ENCODE measurements around the gene KRT82.
"Not testable (repeated sequence)": the region's sequence is repeated elsewhere in the genome, so short reads cannot be mapped to it uniquely, and the experiment has no call there.

Gene KRT82

GRCh38 chr12:52434760-52435530 is 28.8 kb upstream of the KRT82 start:
- no peak for DNase-seq

GRCh38 chr12:52434081-52434733 is 28.1 kb upstream of the KRT82 start, which contains the start of gene KRT75:
Gene KRT75, minus strand, starts transcription at chr12:52434371. Its CDS starts 67 bp downstream, at chr12:52434304.
- DNase-seq = peak; percentile 46

DNA sequence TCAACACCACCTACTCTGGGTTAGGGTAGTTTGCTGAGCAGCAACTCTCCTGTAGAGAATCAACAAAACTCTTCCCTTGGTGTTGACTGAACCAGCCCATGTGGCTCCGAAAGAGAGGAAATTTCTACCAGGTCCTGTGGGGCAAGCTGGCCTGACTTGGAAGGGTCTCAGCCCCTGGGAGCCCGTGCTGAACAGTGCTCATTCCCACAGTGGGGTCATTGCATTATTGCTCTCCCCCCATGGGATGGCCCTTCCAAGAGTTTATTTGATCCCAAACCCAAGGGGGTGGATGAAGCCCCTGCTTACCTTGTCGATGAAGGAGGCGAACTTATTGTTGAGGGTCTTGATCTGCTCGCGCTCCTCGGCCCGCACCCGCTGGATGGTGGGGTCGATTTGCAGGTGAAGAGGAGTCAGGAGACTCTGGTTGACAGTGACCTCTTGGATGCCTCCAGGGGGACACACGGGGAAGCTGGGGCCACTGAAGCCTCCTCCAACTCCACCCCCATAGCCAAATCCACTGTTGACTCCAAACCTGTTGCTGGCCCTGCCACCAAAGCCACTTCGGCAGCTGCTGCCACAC is 27.5 kb upstream of the KRT82 start:
- no peak for DNase-seq

DNA sequence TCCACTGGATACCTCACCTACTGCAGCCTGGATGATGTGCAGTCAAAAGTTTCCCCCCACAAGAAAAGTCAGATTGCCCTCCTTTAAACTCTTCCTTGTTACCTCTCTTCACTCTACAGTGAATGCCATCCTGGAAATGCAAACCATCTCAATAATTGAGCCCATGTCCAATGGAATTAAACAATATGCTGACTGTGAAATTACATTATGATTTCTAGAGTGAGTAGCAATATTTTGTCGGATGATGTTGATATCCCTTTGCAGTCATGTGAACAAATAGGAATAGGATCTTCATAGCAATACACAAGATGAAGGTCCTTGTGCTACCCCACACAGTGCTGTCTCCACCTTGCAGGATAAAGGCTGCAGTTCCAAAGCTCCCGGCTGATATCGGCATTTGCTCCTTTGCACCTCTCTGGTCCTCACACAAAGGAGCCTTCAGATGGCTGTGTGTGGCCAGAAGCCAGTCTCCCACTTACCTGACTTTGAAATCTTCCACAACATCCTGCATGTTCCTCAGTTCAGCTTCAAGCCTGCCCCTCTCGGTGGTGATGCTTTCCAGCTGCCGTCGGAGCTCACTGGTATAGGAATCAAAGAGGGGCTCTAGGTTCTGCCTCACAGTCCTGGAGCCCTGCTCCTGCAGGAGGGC is 26.5 kb upstream of the KRT82 start:
- DNase-seq = no peak

GRCh38 chr12:52428121-52428520 is 22.0 kb upstream of the KRT82 start:
- no peak for DNase-seq

GRCh38 chr12:52427083-52427482 is 20.9 kb upstream of the KRT82 start:
- no peak for DNase-seq

GRCh38 chr12:52426034-52426433 is 19.9 kb upstream of the KRT82 start:
- DNase-seq = no peak

- no peak for DNase-seq
Measured at GRCh38 chr12:52425466-52425865, 19.3 kb upstream of the KRT82 start.

DNA sequence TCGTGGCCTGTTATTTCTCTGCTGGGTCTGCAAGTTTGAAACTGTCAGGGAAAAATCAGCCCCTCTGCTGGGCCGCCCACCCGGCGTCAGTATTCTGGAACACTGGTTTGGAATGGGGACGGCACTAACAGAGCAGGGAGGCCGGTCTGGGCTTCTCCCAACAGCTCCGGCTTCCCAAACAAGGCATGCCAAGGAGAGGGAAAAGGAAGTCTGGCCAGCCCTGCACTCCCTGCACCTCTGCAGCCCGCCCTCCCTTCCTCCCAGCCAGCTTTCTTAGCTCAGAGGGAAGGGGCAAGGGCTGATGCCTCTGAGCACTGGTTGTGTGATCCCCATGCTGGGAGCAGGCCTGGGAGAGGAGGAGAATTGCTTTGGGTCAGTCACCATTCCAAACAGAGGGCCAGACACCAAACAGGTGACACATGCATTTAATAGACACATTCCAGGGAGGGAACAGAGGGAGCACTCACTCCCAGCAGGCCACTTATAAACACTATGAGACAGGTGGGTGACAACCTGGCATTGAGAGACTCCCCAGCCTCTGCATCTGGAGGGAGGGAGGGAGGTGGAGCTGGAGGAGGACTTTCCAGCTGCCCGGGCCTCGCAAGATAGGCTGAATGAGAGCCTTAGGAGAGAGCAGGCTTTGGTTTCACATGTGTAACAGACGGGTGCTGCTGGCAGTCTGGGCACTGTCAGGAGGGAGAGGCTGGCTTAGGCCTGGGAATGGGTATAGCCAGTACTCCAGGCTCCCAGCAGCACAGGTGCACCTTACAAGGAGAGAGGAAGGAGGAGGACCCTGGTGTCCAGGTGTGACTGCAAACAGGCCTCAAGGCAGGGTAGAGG is 17.7 kb upstream of the KRT82 start:
- DNase-seq = peak; percentile 14

GRCh38 chr12:52423035-52423434 is 16.9 kb upstream of the KRT82 start:
- no peak for DNase-seq

DNA sequence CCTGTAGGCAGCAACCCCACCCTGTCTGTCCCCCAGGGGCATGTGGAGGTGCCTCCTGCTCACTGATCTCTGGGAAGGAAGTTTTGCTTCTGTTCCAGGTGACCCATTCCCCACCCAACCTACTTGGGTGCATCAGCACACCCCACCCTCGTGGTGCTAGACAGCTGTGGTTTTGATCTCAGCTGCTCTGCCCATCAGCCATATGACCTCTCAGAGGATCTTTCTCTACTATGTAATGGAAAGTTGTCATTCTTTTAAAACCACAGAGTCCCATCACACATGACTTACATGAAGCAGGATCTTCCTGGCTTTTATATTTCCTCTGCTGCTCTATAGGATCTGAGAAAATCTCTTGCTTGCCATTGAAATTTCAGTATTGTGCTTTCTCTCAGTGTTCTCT is 13.5 kb upstream of the KRT82 start:
- no peak for DNase-seq

DNA sequence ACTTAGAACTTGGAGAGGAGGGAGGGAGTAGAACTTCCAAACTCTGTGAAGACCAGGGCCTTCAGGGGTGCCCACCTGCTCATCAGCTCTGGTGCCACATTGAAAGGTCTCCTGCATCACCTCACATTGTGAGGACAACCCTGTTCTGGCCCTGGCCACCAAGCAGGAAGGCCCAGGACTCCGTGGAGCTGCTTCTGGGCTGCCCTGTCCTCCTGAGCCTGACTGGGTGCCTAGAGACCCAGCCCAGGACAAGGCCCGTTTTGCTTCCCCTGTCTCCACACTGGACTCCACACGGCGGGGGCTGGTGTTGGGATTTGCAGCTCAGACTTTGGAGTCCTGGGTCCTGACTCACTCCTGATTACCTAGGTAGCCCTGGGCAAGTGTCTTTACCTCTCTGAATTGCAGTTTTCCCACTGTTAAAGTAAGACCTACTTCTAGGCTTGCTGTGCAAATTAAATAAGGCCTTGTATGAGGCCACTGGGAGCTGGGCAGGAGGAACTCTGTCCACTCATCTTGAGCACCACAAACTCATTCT is 12.5 kb upstream of the KRT82 start:
- no peak for DNase-seq

- DNase-seq = peak; percentile 48
Measured at GRCh38 chr12:52417740-52418139, 11.6 kb upstream of the KRT82 start.

DNA sequence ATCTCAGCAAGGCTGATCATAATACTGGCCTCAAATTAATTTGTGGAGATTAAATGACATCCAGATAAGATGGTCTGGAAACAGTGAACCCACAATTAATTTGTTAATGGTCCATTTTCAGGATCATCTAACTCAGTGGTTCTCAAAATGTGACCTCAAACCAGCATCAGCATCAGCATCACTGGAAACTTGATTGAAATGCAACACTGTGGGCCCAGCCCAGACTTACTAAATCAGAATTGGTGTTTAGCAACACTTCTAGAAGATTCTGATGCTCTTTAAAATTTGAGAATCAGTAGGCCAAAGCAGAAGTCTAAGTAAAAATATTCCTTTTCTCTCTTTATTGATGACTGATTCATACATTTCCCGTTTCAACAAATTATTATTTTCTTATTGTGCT is 10.7 kb upstream of the KRT82 start:
- no peak for DNase-seq

- DNase-seq = no peak
Measured at GRCh38 chr12:52415870-52416750, 10.0 kb upstream of the KRT82 start.

- DNase-seq = no peak
Measured at GRCh38 chr12:52414936-52415335, 8.8 kb upstream of the KRT82 start.

- DNase-seq = no peak
Measured at GRCh38 chr12:52413782-52414345, 7.7 kb upstream of the KRT82 start.

- no peak for DNase-seq
Measured at GRCh38 chr12:52413202-52413601, 7.1 kb upstream of the KRT82 start.

GRCh38 chr12:52411815-52412214 is 5.7 kb upstream of the KRT82 start:
- no peak for DNase-seq

- DNase-seq = not testable (repeated sequence)
Measured at GRCh38 chr12:52410589-52411248, 4.6 kb upstream of the KRT82 start.
